Stimulated activated CD4-positive, alpha-beta T cell treated with anti-CD3 and anti-CD28 coated beads, Interleukin-15, amount 100 ng/mL, for 24 hours (primary cell): ENCODE results near the gene IL1RAP.

Source experiments
- DNase-seq: peaks from one replicate; pipeline ENCODE4 v3.0.0-alpha.2; 2020

The IL1RAP gene

DNA sequence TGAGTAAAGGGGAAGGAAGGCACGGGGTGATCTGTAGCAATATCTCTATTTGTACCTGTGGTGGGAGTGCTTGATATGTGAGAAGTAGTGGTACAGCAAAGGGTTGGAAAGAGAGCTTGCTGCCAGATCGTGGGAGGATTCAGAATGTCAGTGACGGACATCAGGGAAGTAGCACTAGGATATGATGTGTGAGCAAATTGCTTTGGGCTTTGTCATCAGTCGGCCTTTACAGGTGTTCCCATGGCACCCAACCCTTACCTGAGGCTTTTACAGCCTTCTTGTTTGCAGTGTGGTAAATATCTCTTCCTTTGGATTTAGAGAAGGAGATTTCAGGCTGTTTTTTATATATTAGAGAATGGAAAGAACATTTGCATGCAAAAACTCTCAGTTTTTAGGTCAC, 29.8 kb downstream of the IL1RAP start:
- no peak for DNase-seq

GRCh38 chr3:190545191-190545590, 31.3 kb downstream of the IL1RAP start:
- DNase-seq = no peak

GRCh38 chr3:190546881-190547510, 33.1 kb downstream of the IL1RAP start:
- no peak for DNase-seq

DNA sequence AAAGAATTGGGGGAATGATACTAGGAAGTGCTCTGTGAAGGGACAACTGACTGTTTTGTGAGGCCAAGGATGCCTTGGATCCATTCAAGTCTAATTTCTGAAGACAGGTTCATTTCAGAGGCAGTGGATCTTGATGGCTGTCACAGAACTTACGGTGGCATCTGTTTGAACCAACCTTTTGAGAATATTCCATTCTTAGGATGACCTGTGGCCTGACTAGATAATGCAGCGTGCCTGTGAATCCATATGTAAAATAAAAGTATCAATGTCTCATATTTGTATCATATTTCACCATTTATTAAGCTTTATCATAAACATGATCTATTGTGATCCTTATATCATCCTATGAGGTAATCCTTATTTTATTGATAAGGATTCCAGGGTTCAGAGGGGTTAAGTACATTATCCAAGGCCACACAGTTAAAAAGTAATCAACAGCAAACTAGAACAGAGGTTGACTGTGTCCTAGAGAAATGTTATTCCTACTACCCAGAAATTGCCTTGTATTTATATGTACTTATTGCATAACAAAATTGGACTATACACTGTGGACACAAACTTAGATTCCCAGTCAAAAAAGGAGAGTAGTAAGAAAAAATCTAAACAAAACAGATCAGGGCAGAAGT, 34.3 kb downstream of the IL1RAP start:
- no peak for DNase-seq

DNA sequence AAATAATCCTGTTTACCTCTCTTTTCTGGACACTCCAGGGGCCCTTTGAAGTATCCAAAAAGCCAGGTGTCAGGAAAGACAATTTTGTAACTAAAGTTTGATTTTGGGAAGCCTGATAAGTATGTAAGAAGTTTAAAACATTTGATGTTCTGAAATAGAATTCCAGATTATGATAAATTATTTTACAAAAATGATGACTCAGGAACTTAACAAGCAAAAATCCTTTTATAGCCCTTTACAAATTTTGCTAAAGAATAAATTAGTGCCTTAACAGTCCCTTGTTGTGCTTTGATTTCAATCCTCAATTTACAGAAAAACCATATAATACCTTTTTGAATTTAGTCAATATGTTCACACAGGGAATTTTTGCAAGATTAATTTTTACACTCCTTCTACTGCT, 38.1 kb downstream of the IL1RAP start:
- no peak for DNase-seq

DNA sequence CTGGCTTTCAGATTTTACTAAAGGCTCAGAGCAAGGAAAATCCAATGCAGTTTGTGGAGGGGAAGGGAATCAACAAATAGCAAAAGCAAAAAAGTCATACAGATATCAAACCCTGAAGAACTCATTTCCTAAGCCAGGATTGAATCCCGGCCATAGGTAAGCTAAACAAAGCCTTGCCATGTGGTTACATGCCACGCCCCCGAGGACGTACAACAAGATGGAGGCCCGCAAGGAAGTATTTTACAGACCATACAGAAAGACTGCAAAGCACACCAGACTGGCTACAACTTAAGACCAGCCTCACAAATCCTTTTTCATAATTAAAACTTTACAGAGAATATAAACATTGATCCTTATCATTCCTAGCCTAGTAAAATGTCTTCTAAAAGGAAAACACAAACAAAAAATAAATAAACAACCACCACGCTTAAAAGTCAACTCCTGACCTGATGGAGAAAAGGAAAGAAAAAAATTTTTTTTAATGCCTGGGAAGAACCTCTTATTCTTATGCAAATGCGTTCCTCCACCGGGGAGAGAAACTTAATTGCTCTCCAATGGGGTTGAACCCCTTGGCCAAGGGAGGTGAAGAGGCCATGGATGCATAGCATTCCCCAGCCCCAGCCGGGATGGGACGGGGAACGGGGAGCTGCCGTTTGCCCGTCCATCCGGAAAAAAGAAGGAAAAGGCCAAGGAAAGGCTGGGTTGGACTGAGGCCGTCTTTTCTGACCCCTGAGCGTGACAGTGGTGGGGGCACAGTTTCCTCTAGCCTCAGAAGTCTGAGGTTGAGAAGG, 39.3 kb downstream of the IL1RAP start:
- no peak for DNase-seq

- no peak for DNase-seq
Measured at GRCh38 chr3:190554197-190554596, 40.3 kb downstream of the IL1RAP start.

GRCh38 chr3:190556351-190556750, 42.5 kb downstream of the IL1RAP start:
- DNase-seq = no peak

DNA sequence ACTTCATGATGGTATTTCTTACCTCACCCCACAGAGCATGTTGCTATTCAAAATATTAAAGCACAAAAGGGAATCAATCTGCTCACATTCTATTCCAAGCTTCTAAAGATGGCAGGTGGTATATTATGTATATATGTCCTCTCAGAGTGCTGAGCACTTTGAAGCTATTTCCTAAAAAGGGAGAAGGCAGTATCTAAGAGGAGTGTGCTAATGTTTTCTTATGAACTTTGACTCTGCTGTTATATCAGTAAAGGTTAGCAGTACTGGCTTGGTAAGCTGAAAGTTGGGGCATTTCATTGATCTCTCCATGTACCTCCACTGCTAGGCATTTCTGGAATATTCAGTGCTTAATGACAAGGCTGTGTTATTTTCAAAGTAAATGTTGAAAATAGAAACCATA, 43.4 kb downstream of the IL1RAP start:
- no peak for DNase-seq

DNA sequence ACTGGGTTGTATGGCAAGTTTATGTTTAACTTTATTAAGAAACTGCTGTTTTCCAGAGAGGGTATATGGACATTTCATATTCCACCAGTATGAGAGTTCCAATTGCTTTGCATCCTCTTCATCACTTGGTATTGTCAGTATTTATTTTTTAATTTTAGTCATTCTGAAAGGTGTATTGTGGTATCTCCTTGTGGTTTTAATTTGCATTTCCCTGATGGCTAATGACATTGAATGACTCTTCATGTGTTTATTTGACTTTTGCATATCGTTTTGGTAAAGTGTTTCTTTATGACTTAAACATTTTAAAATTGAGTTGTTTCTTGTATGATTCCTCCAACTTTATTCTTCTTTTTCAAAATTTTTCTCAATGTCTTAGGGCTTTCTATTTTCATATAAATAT, 44.4 kb downstream of the IL1RAP start:
- DNase-seq = no peak

GRCh38 chr3:190558796-190559195, 44.9 kb downstream of the IL1RAP start:
- DNase-seq = no peak

DNA sequence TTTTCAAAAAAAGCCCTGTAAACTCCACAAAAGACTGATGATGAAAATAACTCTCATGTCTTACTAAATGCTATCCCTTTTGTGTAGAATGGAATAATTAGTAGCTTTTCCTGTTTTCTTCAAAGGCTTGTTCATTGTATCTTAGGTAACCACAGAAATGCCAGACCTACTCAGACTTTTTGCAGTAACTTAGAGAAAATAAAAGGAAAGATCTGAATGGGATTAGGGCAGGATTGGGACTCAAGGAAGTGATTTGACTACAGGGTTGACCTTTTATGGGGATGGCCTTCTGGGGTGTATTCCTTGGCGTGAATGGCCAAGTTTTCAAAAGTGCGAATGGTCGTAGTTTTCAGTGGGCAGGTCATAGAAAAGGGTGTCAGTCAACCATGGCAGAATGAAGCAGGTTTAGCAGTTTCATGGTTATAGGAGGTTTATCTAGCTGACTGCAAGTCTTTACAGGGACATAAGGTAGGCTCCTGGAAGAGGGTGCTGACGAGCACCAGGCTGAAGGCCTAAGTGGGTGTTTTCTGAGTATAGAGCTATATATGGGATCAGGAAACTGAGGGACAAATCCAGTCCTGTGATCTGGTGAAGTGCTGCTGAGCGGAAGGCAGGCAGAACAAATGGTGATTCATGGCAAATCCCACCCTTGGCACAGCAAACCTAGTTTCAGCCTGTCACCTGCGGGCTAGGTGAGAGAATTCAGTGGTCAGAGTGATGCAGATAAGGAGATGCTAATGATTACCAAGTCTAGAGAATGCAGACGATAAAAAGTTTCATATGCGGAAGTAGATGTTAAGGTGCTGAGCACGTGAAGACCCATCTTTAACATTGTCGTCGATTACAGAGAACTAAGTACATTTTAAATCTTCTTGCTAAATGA, 46.4 kb downstream of the IL1RAP start:
- no peak for DNase-seq

DNA sequence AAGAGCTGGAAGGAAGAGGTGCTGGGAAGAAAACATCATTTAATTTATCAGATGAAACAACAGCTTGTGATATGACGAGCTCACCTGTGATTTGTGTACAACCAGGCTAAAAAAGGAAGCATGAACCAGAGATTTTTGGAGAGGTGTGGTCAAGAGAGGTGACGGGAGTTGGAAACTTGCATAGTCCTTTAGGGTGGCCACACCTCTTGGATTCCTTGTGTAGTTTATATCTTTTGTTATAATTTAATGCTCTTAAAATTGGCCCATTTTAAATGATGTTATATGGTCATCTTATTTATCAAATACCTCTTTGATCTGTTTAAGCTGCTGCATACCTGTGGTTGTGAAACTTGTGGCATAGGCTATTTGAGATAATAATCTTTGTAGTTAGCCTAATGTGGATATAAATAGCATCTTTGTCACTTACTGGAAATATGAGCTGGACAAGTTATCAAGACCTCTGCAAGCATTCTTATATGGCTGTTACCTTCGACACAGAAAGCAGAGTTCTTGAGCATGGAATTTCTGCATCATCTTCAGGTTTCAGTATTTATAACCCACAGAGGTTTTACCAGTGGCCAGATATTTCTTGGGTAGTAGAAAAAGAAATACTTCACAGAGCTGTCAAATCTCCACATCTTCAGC, 49.1 kb downstream of the IL1RAP start:
- no peak for DNase-seq

GRCh38 chr3:190564175-190564574, 50.3 kb downstream of the IL1RAP start:
- no peak for DNase-seq

GRCh38 chr3:190566043-190566933, 52.4 kb downstream of the IL1RAP start:
- peak; percentile 86 for DNase-seq

DNA sequence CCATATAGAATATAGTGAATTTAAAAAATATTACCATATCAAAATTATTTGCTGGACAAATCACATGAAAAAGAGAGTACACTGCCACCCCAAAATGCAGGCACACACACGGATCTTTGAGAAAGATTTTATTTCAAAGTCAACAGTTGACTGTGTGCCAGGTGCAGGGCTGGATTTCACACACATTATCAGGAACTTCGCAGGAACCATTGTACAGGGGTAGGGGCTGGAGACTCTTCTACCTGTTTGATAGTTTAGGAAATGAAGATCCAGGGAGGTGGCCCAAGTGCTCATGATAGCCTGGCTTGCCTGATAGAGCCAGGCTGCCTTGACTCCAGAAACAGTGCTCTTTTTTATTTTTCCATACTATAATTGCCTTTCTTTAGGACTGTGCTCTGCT, 54.2 kb downstream of the IL1RAP start:
- no peak for DNase-seq

DNA sequence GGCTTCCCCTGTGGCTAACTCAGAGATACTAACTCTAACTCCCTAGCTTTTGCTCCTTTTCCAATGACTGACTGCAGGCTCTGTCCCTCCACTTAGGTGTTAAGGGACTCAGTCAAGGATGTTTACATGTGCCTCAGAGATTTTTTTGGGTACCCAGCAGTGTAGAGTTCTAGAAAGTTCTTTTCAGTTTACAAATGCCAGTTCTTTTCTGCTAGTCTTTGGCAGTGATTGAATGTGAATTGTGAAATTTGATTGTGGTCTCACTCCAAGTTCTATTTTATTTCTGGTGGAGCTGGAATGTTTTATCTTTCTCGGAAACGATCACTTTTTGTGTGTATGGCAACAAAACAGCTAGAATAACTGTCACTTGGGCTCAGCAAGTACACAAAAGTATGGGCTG, 60.6 kb downstream of the IL1RAP start:
- DNase-seq = no peak

DNA sequence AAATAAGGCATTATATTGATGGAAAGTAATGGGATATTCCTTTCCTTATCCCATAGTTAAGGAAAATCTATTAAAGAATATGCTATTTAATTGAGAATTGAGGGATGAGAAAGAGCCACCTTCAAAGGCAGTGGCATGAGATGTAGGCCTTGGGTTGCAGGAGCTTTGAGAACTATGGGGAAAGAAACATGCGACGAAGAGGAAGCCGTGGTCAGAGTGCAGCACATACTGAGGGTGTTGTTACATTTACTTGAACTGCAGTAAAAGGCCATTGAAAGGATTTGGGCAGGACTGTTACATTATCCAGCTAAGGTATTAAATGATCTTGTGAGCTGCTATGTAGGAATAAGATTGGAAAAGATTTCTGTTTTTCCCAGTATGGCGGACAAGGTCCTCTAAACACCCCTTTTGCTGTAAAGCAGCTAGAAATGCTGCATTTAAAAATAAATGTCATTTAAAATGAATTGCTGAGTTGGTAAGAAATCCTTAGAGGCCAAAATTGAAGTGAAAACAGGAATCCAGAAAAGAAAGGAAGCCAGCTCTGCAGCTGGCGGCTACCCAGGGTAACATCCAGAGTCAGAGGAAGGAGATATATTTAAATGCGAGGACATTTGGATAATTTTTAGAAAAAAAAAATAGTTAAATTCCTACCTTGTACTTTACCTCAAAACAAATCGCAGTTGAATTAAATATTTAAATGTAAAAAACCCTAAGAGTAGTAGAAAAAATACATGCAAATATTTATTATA, 61.7 kb downstream of the IL1RAP start:
- no peak for DNase-seq

- peak; percentile 12 for DNase-seq
Measured at GRCh38 chr3:190577225-190577624, 63.3 kb downstream of the IL1RAP start.

- no peak for DNase-seq
Measured at GRCh38 chr3:190579514-190580137, 65.7 kb downstream of the IL1RAP start.
